Measurements from ENCODE around the gene PDE4B.
"Not testable (repeated sequence)": the region's sequence is repeated elsewhere in the genome, so short reads cannot be mapped to it uniquely, and the experiment has no call there.

Gene PDE4B

DNA sequence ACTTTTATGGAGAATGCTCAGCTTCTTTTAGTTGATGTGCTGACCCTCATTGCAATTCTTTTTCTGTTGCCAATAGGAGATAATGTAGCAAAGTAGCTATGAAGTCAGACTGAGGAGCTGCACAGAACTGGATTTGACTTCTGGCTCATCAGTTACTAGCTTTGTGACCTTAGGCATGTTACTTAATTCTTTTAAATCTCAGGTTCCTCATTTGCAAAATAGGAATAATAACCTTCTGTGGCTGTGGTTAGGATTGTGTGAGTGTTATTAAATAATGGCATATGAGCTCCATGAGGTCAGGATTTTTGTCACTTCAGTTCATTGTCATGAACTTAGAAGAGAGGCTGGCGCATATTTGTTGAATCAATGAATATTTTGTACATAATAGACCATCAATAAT, 503.7 kb downstream of the PDE4B start:
- DNase-seq: no peak

DNA sequence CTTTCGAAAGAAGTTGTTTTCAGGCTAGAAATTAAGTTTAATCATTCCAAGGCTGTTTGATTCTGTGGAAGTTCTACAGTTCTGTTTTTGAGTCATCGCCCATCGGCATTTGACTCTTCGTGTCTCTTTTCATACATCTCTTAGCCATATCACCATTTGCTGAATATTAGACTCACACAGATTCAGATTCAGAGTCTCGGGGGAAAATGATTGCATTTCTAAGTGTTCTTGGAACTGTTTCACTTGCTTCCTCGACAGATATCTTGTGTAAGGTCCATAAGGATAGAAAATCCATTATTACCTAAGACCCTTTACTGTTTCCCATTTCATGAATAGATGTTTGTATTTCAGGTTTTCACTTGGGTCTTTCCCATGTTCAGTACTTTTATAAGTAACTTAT, 504.3 kb downstream of the PDE4B start:
- DNase-seq: no peak

GRCh38 chr1:66298464-66298863, 505.8 kb downstream of the PDE4B start:
- DNase-seq: no peak

GRCh38 chr1:66300280-66300971, 507.7 kb downstream of the PDE4B start:
- DNase-seq: no peak

- no peak for DNase-seq
Observed at GRCh38 chr1:66300972-66301451, 508.3 kb downstream of the PDE4B start.

GRCh38 chr1:66302184-66302742, 509.6 kb downstream of the PDE4B start:
- no peak for DNase-seq

DNA sequence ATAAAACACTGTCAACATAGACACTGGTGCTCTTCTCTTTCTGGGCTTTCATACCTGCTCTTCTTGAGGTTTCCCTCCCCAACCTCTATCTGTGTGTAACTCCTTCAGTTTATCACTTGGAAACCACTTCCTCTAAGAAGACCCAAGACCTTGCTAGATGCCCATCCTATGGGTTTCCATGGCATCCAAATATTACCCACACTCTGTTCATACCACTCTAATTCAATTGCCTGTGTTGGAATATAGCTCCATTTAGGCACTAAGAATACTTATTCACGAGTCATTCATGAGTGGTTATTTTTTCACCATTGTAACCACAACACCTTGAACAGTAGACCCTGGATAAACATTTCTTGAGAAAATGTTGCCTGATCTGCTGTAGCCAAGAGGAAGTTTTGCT, 510.1 kb downstream of the PDE4B start:
- DNase-seq: no peak

- DNase-seq: no peak
Observed at GRCh38 chr1:66303646-66304045, 511.0 kb downstream of the PDE4B start.

DNA sequence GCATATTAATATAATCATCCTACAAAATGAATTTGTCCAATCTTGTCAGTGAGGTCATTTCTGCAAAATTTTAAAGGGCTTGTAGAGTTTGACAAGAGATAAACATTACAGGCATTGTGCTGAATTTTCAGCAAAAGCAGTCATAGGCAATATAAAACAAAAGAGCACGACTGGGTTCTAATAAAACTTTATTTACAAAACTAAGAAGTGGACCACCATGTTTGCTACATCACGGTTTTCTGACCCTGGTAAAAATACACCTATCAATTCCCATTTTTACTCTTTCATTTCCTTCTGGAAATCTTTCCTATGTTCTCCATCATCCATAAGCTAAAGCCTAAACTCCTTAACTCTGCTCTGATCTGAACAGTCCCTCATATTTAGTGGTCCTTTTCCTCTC, 511.4 kb downstream of the PDE4B start:
- DNase-seq: no peak

DNA sequence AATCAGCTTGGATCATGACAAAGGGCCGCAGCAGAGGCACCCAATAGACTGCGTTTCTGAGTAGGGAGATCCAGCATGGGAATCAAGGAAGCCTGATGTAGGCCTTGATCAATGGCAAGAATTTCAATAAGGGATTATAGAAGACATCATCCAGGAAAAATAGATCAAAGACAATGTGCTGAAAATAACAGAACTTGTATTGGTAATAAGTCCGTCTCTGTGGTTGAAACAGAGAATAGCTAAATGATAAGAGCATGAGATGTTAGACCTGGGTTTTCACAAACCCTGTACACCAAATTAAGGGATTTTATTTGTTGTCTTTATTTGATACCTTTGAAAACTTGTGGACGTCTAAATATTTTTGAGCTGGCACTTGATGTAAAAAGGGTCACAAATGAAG, 513.2 kb downstream of the PDE4B start:
- no peak for DNase-seq

DNA sequence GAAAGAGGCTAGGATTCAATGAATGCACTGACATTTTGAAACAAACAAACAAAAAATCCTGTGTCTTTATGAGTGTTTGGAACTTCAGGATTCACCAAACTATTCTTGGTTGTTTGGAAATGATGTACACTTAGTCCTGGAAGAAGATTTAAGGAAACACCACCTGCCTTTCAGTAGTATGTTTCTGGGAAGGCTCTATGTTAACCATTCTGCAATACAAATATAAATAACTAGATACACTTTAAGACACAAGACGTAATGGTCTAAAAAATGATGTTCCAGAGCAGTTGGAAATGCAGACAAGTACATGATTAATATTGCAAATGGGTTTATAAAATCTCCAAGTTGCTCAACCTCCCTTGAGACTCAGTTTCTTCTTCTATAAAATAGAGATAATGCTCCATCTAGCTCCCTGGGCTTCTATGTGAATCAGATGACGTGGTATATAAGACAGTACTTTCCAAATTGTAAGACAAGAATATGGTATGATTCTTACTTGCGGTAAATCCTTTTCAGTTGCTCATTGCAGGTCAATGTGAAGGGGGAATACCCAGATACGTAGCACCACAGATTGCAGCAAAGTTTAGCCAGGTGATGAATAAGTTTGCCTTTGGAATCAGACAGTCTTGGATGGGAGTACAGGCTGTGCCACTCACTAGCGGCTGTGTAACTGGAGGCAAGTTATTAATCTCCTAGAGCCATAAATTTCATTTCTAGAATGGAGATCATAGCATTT, 516.5 kb downstream of the PDE4B start:
- no peak for DNase-seq

DNA sequence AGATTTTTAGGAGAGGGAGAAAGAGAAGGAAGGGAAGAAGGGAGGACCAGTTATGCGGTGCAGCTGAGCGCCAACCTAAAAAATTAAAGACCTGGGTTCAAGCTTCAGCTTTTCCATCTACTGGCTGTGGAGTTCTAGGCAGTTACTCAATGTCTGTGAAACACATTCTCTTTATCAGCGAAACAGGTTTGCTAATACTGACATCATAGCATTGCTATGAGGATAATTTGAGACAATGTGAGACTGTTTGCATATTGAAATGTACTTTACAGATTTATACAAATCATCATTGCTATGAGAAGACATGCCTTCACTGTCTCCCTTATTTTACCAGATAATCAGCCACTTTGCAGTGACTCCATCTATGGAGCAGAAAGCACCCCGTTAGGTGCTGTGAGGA, 518.4 kb downstream of the PDE4B start:
- no peak for DNase-seq

GRCh38 chr1:66311628-66312027, 518.9 kb downstream of the PDE4B start:
- no peak for DNase-seq

DNA sequence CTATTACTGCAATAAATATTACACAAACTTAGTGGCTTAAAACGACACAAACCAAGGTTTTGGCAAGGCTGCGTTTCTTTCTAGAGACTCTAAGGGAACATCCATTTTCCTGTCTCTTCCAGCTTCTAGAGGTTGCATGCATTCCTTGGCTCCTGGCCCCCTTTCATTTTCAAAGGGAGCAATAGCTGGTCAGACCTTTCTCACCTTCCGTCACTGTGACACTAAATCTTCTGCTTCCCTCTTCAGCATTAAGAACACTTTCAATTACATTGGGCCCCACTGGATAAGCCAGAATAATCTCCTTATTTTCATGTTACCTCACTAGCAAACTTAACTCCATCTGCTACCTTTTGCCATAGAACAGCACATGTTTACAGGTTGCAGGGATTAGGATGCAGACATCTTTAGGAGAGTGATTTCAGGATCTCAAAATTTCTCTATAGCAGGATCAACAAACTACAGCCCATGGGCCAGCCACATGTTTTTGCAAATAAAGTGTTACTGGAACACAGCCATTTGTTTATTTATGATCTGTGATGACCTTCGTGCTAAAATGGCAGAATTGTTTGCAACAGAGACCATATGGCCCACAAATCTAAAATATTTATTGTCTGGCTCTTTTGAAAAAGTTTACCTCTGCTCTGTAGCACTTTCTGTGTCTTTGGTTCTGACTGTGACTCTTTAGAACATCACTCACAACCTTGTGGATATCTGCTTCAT, 519.7 kb downstream of the PDE4B start:
- DNase-seq: no peak

DNA sequence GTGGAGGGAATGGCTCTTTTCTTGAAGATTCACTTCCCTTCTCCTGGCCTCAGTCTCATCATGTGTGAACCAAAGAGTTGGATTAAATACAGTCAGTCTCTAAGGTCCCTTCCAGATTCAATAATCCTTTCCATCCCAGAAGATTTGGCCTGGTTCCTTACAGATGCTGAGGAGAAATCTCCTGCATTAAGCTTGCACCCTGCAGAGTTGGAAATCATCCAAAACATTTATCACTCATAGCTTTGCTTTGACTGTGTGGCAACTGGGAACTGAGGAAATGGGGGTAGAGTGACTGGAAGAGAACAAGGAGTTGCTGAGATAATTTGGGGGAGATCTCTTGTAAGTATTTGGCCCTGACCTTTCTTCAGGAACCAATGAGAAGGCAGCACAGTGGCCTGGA, 520.7 kb downstream of the PDE4B start:
- no peak for DNase-seq

- no peak for DNase-seq
Observed at GRCh38 chr1:66315671-66316070, 523.0 kb downstream of the PDE4B start.

- no peak for DNase-seq
Observed at GRCh38 chr1:66316464-66317247, 524.0 kb downstream of the PDE4B start.

GRCh38 chr1:66317248-66317515, 524.5 kb downstream of the PDE4B start:
- DNase-seq: no peak

GRCh38 chr1:66320231-66320630, 527.5 kb downstream of the PDE4B start:
- DNase-seq: no peak

DNA sequence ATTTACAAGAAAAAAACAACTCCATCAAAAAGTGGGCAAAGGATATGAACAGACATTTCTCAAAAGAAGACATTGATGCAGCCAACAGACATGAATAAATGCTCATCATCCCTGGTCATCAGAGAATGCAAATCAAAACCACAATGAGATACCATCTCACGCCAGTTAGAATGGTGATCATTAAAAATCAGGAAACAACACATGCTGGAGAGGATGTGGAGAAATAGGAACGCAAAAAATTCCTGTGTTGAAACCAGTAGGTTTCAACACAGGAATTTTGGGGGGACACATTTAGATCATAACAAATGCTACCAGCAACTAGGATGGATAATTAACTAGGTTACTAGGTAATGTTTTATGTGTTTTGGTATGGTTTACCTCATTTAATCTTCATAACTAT, 529.8 kb downstream of the PDE4B start:
- DNase-seq: not testable (repeated sequence)

- DNase-seq: no peak
Observed at GRCh38 chr1:66323958-66324625, 531.4 kb downstream of the PDE4B start.

DNA sequence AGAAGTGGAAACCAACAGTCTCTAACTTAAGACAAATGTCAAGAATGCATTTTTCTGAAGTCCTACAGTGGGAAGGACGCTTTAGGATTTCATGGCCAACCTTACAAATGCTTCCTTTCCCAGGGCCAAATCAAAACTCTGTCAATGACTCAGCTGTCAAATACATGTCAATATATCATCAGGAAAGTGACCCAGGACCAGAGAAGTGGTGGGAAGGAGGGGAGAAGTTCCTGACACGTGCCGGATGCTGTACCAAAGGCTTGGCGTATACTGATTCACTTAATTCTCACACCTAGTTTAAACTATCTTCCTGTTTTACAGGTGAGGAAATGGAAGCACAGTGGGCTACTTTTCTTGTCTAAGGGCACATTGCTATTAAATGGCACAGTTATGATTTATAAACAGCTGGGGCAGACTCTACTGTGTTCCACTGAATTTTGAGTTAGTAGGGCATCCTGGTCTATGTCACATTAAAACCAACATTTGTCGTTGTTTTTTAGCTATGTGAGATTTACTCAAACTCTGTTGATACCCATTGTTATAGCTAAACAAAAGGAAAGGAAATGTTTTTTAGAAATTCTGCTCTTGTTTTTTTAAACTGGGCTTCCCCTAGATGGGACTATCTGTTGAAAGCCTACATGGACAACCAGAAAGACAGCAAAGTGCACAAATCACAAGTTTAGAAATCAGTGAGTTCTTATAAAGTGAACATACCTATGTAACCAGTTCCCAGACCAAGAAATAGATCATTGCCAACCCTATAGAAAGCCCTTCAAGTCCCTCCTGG, 533.1 kb downstream of the PDE4B start:
- no peak for DNase-seq
